Activated CD8-positive, alpha-beta T cell treated with anti-CD3 and anti-CD28 coated beads for 36 hours (primary cell): ENCODE measurements around the gene RBL1. TPM values are rescaled to one million over a fixed set of nuclear protein-coding genes. Genes with fewer than 3 reads are reported as not detected.
"Not testable (repeated sequence)": the region's sequence is repeated elsewhere in the genome, so short reads cannot be mapped to it uniquely, and the experiment has no call there.

ENCODE experiments used
- ATAC-seq: fragments of 200-7000 bp; cut with Tn5 transposase; one replicate; pipeline ENCODE4 v1.10.0; 2021; ENCODE audit warnings: mild to moderate bottlenecking, moderate library complexity
- CTCF ChIA-PET: fragments of 350-600 bp; sonication (Branson Sonifier 250); formaldehyde crosslinking; loops from one replicate; lab custom pipeline; 2021; ENCODE audit warnings: antibody characterized with exemption; lab: Charles Lee
- POLR2A ChIA-PET: fragments of 350-600 bp; sonication (Branson Sonifier 250); formaldehyde crosslinking; loops from one replicate; lab custom pipeline; 2021; ENCODE audit warnings: antibody characterized with exemption; lab: Charles Lee
- DNase-seq: peaks from one replicate; pipeline ENCODE4 v3.0.0-alpha.2; 2020
- H3K27ac Mint-ChIP-seq: one replicate; pipeline ENCODE4 v1.8.0; 2021; ENCODE audit warnings: mild to moderate bottlenecking, mixed read lengths
- H3K27me3 Mint-ChIP-seq: one replicate; pipeline ENCODE4 v1.8.0; 2021; ENCODE audit warnings: mixed read lengths
- H3K36me3 Mint-ChIP-seq: one replicate; pipeline ENCODE4 v1.8.0; 2021; ENCODE audit warnings: low read depth, mixed read lengths
- H3K4me1 Mint-ChIP-seq: one replicate; pipeline ENCODE4 v1.8.0; 2021; ENCODE audit warnings: low read depth, mixed read lengths
- H3K4me3 Mint-ChIP-seq: one replicate; pipeline ENCODE4 v1.8.0; 2021; ENCODE audit warnings: mild to moderate bottlenecking, moderate library complexity, mixed read lengths
- H3K9me3 Mint-ChIP-seq: one replicate; pipeline ENCODE4 v1.8.0; 2021; ENCODE audit warnings: mixed read lengths
- intact Hi-C: fragments of 100-400 bp; cut with micrococcal nuclease; formaldehyde crosslinking; loops from one replicate; pipeline ENCODE4 v1.10.0; 2022
- total RNA-seq, 2 experiments: library from RNA; stranded (reverse); gene quantifications; one replicate each; pipeline ENCODE4 v1.2.3, GENCODE V29; 2021
- TF ChIP-seq, protein P1 (sequence below): fragments of 200-600 bp; IDR thresholded peaks from one replicate; pipeline ENCODE4 v1.8.0; 2022; ENCODE audit warnings: antibody characterized with exemption, mild to moderate bottlenecking

The RBL1 gene
- total RNA-seq, 2 experiments from 2014 or later: 33.9 to 39.6 TPM

DNA sequence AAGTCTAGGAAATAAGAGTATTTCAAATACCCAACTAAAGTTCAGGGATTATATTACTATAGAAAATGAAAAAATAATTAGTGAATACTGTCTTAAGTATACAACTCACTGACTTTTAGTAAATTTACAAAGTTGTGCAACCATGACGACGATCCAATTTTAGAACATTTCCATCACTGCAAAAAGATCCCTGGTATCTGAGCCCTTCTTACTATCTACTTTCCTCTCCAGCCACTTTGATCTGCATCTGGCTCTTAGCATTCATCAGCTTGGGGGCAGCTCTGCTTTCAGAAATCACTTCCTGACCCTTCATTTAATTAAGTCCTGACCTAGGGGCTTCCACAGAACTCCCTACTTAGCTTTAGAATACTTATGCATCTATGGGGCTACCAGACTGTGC is 38.2 kb upstream of the RBL1 start:
- POLR2A ChIA-PET: no interaction called here
- Mint-ChIP-seq H3K9me3 (no peaks in the 10 kb centered on the region), H3K27me3 (no peaks in the 10 kb centered on the region)

DNA sequence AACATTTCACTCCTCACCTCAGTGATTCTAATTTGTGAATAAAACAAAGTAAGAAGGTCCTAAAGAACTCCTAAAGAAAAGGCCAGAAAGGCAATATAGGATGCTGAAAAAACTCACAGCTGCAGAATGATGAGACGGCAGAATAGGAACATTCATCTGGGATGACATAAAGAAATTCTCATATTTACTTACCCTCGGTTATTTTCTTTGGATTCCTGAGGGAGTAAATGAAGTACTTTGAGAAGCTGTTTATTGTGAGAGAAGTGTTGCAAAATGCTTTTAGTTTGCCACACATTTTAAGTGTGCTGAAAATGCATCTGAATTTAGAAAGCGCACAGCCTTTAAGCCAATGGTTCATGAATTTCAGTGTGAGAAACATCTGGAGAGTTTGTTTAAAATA is 35.7 kb upstream of the RBL1 start:
- Mint-ChIP-seq H3K27me3 (no peaks in the 10 kb centered on the region), H3K4me3 (no peak overlapping the region), H3K9me3 (no peaks in the 10 kb centered on the region), H3K36me3 (no peaks in the 10 kb centered on the region), H3K4me1 (no peaks in the 10 kb centered on the region), H3K27ac (no peak overlapping the region)
- intact Hi-C loops: no loop called here
- CTCF ChIA-PET: interaction anchor here (1.1 kb wide), 1 partner anchor 46 kb away, joined by 3 read pairs; no protein-coding TSS in a partner anchor
- DNase-seq (no peak), ATAC-seq (no peak)
- POLR2A ChIA-PET: interaction anchor here (0.6 kb wide), 1 partner anchor 613 kb away, joined by 3 read pairs; no protein-coding TSS in a partner anchor
- TF ChIP-seq, protein P1, sequence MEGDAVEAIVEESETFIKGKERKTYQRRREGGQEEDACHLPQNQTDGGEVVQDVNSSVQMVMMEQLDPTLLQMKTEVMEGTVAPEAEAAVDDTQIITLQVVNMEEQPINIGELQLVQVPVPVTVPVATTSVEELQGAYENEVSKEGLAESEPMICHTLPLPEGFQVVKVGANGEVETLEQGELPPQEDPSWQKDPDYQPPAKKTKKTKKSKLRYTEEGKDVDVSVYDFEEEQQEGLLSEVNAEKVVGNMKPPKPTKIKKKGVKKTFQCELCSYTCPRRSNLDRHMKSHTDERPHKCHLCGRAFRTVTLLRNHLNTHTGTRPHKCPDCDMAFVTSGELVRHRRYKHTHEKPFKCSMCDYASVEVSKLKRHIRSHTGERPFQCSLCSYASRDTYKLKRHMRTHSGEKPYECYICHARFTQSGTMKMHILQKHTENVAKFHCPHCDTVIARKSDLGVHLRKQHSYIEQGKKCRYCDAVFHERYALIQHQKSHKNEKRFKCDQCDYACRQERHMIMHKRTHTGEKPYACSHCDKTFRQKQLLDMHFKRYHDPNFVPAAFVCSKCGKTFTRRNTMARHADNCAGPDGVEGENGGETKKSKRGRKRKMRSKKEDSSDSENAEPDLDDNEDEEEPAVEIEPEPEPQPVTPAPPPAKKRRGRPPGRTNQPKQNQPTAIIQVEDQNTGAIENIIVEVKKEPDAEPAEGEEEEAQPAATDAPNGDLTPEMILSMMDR: no peak

More for the DNA sequence above, 38.2 kb upstream of the RBL1 start:
- TF ChIP-seq, protein P1: no peak
- ATAC-seq (no peak), DNase-seq (no peak)
- intact Hi-C loops: no loop called here
- Mint-ChIP-seq H3K4me1 (no peaks in the 10 kb centered on the region), H3K36me3 (no peaks in the 10 kb centered on the region), H3K27ac (no peak overlapping the region), H3K4me3 (no peak overlapping the region)
- CTCF ChIA-PET: no interaction called here

DNA sequence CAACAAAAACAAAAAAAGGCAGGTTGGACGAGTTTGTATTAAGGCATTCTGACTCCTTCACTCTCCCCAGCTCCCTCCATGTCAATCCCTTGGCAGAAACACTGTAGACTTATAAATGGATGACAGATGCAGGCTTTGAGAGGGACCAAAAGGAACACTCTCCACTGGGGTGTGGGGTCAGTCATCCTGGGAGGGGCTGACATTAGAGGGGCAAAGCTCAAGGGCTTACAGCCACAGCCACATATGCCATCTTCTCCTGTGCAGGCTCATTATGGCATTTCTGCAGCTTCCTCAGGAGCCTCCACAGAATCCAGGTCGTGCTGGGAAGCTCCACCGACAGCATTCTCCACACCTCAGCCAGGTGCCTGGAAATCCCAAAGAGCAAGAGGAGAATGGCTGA is 33.0 kb upstream of the RBL1 start:
- DNase-seq (no peak), ATAC-seq (no peak)
- no peaks in the 10 kb centered on the region for H3K36me3 Mint-ChIP-seq
- ChIA-PET CTCF (no interaction called here), POLR2A (no interaction called here)
- H3K4me3 Mint-ChIP-seq: no peak overlapping the region
- no peak overlapping the region for H3K27ac Mint-ChIP-seq
- H3K9me3 Mint-ChIP-seq: no peaks in the 10 kb centered on the region
- no peaks in the 10 kb centered on the region for H3K27me3 Mint-ChIP-seq
- TF ChIP-seq, protein P1: no peak
- intact Hi-C loops: no loop called here
- no peaks in the 10 kb centered on the region for H3K4me1 Mint-ChIP-seq

DNA sequence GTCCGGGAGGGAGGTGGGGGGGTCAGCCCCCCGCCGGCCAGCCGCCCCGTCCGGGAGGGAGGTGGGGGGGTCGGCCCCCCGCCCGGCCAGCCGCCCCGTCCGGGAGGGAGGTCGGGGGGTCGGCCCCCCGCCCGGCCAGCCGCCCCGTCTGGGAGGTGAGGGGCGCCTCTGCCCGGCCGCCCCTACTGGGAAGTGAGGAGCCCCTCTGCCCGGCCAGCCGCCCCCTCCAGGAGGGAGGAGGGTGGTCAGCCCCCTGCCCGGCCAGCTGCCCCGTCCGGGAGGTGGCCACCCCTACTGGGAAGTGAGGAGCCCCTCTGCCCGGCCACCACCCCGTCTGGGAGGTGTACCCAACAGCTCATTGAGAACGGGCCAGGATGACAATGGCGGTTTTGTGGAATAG is 30.5 kb upstream of the RBL1 start:
- H3K9me3 Mint-ChIP-seq, CTCF ChIA-PET, POLR2A ChIA-PET, H3K4me1 Mint-ChIP-seq, H3K36me3 Mint-ChIP-seq, H3K27me3 Mint-ChIP-seq, ATAC-seq, H3K4me3 Mint-ChIP-seq, intact Hi-C loops, DNase-seq, H3K27ac Mint-ChIP-seq: not testable (repeated sequence)

DNA sequence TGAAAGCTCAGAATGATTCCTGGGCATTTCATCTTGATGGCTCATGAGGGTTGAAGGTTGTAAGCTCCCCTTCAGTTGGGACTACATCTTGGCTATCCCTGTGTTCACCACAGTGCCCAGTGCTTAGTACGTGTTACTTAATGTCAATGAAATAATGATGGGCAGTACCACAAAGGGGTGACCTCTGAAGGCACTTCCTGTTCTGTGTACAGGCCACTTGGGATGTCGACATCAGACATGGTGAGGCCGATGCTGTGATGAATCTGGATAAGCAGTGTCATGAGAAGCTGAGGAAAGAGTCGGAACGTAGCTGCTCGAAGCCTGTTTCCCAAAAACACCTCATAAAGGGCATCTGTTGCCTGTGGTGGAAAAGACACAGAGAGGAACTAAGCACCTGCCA is 27.6 kb upstream of the RBL1 start:
- no peak overlapping the region for H3K27ac Mint-ChIP-seq
- TF ChIP-seq, protein P1: no peak
- ATAC-seq (no peak), DNase-seq (no peak)
- H3K36me3 Mint-ChIP-seq: no peaks in the 10 kb centered on the region
- no peaks in the 10 kb centered on the region for H3K9me3 Mint-ChIP-seq
- CTCF ChIA-PET: no interaction called here
- POLR2A ChIA-PET: no interaction called here
- H3K4me1 Mint-ChIP-seq: no peaks in the 10 kb centered on the region
- no peak overlapping the region for H3K4me3 Mint-ChIP-seq
- no peaks in the 10 kb centered on the region for H3K27me3 Mint-ChIP-seq
- intact Hi-C loops: no loop called here

DNA sequence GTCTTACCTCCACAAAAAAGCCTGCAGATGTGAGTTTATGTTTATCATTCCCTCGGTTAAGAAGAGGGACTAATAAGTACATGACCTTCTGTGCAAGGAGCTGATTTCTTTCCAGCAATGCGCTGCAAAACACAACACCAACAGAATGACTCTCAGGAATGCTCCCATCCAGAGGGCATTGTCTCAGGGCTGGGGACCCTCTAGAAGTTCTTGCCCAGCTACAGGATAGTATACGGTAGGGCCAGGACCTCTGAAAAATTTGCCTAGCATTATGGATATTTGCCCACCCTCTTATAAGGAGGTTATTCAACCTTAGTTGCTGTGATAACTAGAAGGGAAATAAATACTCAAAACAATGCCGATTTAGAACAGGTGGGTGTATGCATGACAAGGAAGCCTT is 24.7 kb upstream of the RBL1 start:
- no peaks in the 10 kb centered on the region for H3K4me1 Mint-ChIP-seq
- ATAC-seq: no peak
- H3K27ac Mint-ChIP-seq: no peak overlapping the region
- ChIA-PET POLR2A (no interaction called here), CTCF (no interaction called here)
- TF ChIP-seq, protein P1: no peak
- H3K36me3 Mint-ChIP-seq: no peaks in the 10 kb centered on the region
- no peak overlapping the region for H3K4me3 Mint-ChIP-seq
- H3K27me3 Mint-ChIP-seq: no peaks in the 10 kb centered on the region
- no peaks in the 10 kb centered on the region for H3K9me3 Mint-ChIP-seq
- DNase-seq: no peak
- intact Hi-C loops: no loop called here
